ENCODE data around the gene MPO.

The MPO gene

DNA sequence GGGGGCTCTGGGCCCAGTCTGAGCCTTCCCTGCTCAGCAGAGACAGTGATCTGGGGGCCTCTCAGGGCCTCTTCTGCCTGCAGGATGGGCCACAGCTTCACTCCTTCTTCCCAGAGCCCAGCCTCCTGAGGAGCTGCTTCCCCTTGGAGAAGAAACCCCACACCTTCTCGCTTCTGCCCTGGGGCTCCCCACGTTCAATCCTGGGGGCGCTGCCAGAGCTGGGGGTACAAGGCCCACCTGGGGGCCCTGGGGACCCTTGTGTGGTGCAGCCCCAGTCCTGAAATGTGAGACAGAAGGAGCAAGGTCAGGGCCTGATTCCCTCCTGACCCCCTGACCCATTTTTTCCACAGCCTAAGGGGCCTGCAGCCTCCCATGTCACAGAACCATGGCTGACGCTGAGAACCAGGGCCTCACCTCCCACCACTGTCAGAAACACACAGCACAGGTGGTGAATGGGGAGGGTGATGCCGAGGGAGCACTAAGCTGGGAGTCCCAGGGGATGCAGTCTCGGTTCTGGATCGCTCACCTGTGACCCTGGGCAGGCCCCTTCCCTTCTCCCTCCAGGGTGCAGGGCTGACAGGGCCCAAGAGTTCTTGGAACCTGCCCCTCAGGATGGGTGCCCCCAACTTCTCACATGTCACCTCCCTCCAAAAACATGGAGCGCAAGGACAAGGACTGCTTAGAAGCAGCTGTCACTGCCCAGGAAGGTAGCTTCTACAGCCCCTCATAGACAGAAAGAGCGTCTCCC lies 21.6 kb upstream of the MPO start:
- no peak for TF ChIP-seq ZFX (IDR thresholded peaks at IDR 0.05)
- TF ChIP-seq, protein P1, sequence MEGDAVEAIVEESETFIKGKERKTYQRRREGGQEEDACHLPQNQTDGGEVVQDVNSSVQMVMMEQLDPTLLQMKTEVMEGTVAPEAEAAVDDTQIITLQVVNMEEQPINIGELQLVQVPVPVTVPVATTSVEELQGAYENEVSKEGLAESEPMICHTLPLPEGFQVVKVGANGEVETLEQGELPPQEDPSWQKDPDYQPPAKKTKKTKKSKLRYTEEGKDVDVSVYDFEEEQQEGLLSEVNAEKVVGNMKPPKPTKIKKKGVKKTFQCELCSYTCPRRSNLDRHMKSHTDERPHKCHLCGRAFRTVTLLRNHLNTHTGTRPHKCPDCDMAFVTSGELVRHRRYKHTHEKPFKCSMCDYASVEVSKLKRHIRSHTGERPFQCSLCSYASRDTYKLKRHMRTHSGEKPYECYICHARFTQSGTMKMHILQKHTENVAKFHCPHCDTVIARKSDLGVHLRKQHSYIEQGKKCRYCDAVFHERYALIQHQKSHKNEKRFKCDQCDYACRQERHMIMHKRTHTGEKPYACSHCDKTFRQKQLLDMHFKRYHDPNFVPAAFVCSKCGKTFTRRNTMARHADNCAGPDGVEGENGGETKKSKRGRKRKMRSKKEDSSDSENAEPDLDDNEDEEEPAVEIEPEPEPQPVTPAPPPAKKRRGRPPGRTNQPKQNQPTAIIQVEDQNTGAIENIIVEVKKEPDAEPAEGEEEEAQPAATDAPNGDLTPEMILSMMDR (conservative IDR thresholded peaks at IDR 0.05), result no peak
- H3K27ac ChIP-seq, result no peak overlapping the region

DNA sequence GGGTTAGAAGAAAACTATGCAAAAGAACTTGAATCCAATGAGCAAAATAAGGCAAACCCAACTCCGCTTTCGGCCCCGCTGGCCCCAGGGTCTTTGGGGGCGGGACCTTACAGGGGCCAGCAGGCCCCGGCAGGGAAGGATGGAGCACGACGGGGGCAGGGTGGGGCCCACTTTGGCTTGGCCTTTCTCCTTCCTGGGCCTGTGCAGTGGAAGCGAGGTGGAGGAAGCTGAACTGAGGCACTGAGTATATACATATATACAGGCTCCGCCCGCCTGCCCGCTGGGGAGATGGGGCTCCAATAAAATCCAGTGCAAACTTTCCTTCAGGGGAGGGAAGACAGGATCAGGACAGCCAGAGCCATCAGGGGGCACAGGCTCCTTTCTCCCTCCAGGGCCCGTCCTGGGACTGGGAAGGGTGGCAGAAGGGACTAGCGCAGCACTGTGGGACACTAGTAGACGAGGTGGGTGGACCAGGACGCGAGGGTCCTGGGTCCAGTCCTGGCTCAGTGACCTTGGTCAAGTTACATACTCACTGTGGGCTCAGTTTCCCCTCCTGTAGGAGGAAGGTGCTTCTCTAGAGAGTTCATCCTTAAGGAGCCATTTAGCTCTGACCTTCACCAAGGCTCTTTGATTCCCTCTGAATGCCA lies 20.9 kb upstream of the MPO start:
- TF ChIP-seq, protein P1 (conservative IDR thresholded peaks at IDR 0.05), result no peak
- TF ChIP-seq ZFX (IDR thresholded peaks at IDR 0.05), result no peak
- H3K27ac ChIP-seq, result no peak overlapping the region

DNA sequence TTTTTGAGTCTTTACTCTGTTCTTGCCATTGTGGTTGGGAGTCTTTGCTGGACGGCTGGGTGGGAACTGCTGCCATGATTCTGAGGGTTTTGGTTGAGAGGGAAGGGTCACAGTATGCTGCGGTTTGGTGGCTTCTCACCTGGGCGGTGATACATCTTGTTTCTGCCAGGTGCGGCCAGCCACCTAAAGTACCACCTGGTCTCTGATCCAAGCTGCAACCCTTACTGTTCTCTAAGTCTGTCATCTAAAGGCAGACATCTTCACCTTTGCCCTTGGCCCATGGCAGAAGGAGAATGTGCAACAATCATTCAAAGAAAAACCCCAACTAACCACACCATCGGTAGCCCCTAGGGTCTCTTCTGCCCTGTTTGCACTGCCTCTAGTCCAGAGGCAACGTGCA lies 19.6 kb upstream of the MPO start:
- H3K27ac ChIP-seq, result no peak overlapping the region
- TF ChIP-seq, protein P1 (conservative IDR thresholded peaks at IDR 0.05), result no peak
- TF ChIP-seq ZFX (IDR thresholded peaks at IDR 0.05), result no peak

DNA sequence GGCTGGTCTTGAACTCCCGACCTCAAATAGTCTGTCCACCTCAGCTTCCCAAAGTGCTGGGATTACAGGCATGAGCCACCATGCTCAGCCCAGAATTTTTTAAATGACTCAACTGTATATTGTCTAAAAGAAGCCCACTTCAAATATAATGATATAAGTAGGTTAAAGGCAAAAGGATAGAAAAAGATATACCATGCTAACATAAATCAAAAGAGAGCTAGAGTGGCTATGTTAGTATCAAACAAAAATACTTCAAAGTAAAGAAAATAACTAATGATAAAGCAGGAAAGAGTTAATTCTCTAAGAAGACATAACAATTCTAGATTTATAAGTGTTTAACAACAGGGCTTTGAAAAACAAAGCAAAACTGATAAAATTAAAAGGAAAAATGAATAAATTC lies 13.3 kb upstream of the MPO start:
- no peak overlapping the region for H3K27ac ChIP-seq
- TF ChIP-seq, protein P1 (conservative IDR thresholded peaks at IDR 0.05), result no peak
- no peak for TF ChIP-seq ZFX (IDR thresholded peaks at IDR 0.05)

DNA sequence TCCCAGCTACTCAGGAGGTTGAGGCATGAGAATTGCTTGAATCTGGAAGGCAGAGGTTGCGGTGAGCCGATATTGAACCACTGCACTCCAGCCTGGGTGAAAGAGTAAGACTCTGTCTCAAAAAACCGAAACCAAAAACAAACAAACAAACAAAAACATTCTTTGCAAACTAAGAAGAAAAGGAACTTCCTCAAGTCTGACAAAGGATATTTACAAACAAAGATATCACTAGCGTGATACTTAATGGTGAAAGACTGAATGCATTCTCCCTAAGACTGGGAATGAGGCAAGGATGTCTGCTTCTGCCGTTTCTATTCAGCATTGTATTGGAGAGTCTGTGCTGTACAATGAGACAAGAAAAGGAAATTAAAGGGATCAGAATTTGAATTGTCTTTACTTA lies 10.5 kb upstream of the MPO start:
- TF ChIP-seq ZFX (IDR thresholded peaks at IDR 0.05), result no peak
- TF ChIP-seq, protein P1 (conservative IDR thresholded peaks at IDR 0.05), result no peak
- no peak overlapping the region for H3K27ac ChIP-seq

DNA sequence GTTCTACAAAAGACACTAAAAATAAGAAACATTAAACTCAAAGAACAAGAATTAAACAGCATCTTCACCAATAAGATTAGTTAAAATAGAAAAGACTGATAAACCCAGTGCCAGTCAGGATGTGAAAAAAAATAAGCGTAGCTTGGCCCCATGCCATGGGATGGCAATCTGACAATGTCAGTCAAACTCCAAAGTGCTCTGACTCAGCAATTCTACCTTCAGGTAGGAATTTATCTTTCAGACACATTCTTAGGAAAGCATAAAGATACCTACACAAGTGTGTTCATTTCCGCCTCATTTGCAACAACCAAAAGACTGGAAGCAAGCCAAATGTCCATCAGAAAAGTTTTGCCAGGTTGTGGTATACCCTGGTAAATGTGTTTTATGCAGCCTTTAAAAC lies 9.1 kb upstream of the MPO start:
- TF ChIP-seq, protein P1 (conservative IDR thresholded peaks at IDR 0.05), result no peak
- no peak for TF ChIP-seq ZFX (IDR thresholded peaks at IDR 0.05)
- no peak overlapping the region for H3K27ac ChIP-seq

DNA sequence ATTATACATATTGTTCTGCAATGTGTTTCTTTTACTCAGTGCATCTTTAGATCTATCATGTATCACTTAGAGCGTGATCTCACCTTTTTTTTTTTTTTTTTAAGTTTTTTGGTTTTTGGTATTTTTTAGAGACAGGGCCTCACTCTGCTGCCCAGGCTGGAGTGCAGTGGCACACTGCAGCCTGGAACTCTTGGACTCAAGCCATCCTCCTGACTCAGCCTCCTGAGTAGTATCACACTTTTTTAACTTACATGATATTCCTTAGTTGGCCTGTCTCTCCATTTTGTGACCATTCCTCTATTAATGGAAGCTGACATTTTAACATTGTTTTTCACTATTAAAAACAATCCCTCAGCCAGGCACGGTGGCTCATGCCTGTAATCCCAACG lies 4.7 kb upstream of the MPO start:
- H3K27ac ChIP-seq, result no peak overlapping the region
- no peak for TF ChIP-seq ZFX (IDR thresholded peaks at IDR 0.05)
- TF ChIP-seq, protein P1 (conservative IDR thresholded peaks at IDR 0.05), result no peak

Measured in C4-2B (cell line).